ENCODE data around the gene ADIPOR2.
"Not testable (repeated sequence)": the region's sequence is repeated elsewhere in the genome, so short reads cannot be mapped to it uniquely, and the experiment has no call there.

The ADIPOR2 gene

GRCh38 chr12:1663440-1664132, 27.3 kb upstream of the ADIPOR2 start:
- FAIRE-seq: no peak
- no peak for DNase-seq (ENCODE audit: insufficient read length, low spot score)

- DNase-seq (ENCODE audit: insufficient read length, low spot score) (no peak), FAIRE-seq (no peak)
These were observed 25.5 kb upstream of the ADIPOR2 start for GRCh38 chr12:1665366-1665765.

- DNase-seq (ENCODE audit: insufficient read length, low spot score) (no peak), FAIRE-seq (no peak)
These were observed 24.7 kb upstream of the ADIPOR2 start for GRCh38 chr12:1666215-1666614.

GRCh38 chr12:1666685-1667162, 24.1 kb upstream of the ADIPOR2 start:
- FAIRE-seq (no peak), DNase-seq (ENCODE audit: insufficient read length, low spot score) (no peak)

- DNase-seq (ENCODE audit: insufficient read length, low spot score): no peak
- FAIRE-seq: peak; percentile 35
These were observed 21.9 kb upstream of the ADIPOR2 start for GRCh38 chr12:1668833-1669543.

- no peak for FAIRE-seq
These were observed 20.3 kb upstream of the ADIPOR2 start for GRCh38 chr12:1670358-1671268.

GRCh38 chr12:1676043-1676442, 14.8 kb upstream of the ADIPOR2 start:
- no peak for DNase-seq (ENCODE audit: insufficient read length, low spot score)
- FAIRE-seq: no peak

More at GRCh38 chr12:1670358-1671268, 20.3 kb upstream of the ADIPOR2 start:
- DNase-seq (ENCODE audit: insufficient read length, low spot score): no peak

GRCh38 chr12:1680804-1681492, 9.9 kb upstream of the ADIPOR2 start:
- no peak for FAIRE-seq
- no peak for DNase-seq (ENCODE audit: insufficient read length, low spot score)

- FAIRE-seq: no peak
These were observed 9.4 kb upstream of the ADIPOR2 start for GRCh38 chr12:1681493-1681807.

GRCh38 chr12:1688086-1688710, 2.7 kb upstream of the ADIPOR2 start:
- DNase-seq (ENCODE audit: insufficient read length, low spot score): no peak
- no peak for FAIRE-seq

More at GRCh38 chr12:1681493-1681807, 9.4 kb upstream of the ADIPOR2 start:
- no peak for DNase-seq (ENCODE audit: insufficient read length, low spot score)

- FAIRE-seq (peak; percentile 42), DNase-seq (ENCODE audit: insufficient read length, low spot score) (no peak)
These were observed 495 bp downstream of the ADIPOR2 start for GRCh38 chr12:1691123-1692007.

GRCh38 chr12:1692226-1692625, 1.4 kb downstream of the ADIPOR2 start:
- DNase-seq (ENCODE audit: insufficient read length, low spot score) (no peak), FAIRE-seq (peak; percentile 33)

GRCh38 chr12:1692895-1693610, 2.2 kb downstream of the ADIPOR2 start:
- FAIRE-seq (no peak), DNase-seq (ENCODE audit: insufficient read length, low spot score) (no peak)

- not testable (repeated sequence) for FAIRE-seq; DNase-seq (ENCODE audit: insufficient read length, low spot score)
These were observed 4.2 kb downstream of the ADIPOR2 start for GRCh38 chr12:1695097-1695496.

- DNase-seq (ENCODE audit: insufficient read length, low spot score) (no peak), FAIRE-seq (peak; percentile 18)
These were observed 5.2 kb downstream of the ADIPOR2 start for GRCh38 chr12:1695886-1696670.

GRCh38 chr12:1696800-1697199, 5.9 kb downstream of the ADIPOR2 start:
- FAIRE-seq (no peak), DNase-seq (ENCODE audit: insufficient read length, low spot score) (no peak)

- no peak for DNase-seq (ENCODE audit: insufficient read length, low spot score)
- FAIRE-seq: no peak
These were observed 6.4 kb downstream of the ADIPOR2 start for GRCh38 chr12:1697271-1697670.

GRCh38 chr12:1698720-1699119, 7.8 kb downstream of the ADIPOR2 start:
- DNase-seq (ENCODE audit: insufficient read length, low spot score) (no peak), FAIRE-seq (no peak)

Measured in GM19239 (cell line).